H1 (cell line): ENCODE data around the gene DCX. TPM values are rescaled to one million over a fixed set of nuclear protein-coding genes. Genes with fewer than 3 reads are reported as not detected.
A peak's percentile ranks its signal among the peaks of the same experiment; 100 is the strongest.

Experiments used
- CTCF ChIA-PET: fragments of 300-600 bp; sonication (Branson Sonifier 250); formaldehyde crosslinking; loops from one replicate; lab custom pipeline; 2021; ENCODE audit not compliant: partially characterized antibody; lab: Charles Lee
- POLR2A ChIA-PET: fragments of 300-600 bp; sonication (Branson Sonifier 250); formaldehyde crosslinking; loops from one replicate; lab custom pipeline; 2021; ENCODE audit warnings: inconsistent platforms; ENCODE audit not compliant: partially characterized antibody; lab: Charles Lee
- DNase-seq, 2 experiments: peaks; one replicate each; pipeline versions ENCODE4 v3.0.0 to v3.0.0-alpha.2; 2010 to 2022; ENCODE audit warnings: low spot score in 2 of 2, low read depth in 1 of 2, mixed read lengths in 1 of 2
- FAIRE-seq: peaks from 2 replicates; lab custom pipeline; 2011; peaks lifted over from hg19 to GRCh38; lab: Jason Lieb, UNC
- H2AFZ ChIP-seq: 2 replicates; pipeline ENCODE4 v1.8.1; 2012; ENCODE audit warnings: low read length, inconsistent platforms
- H2AK5ac ChIP-seq: 2 replicates; pipeline ENCODE4 v1.6.1; 2013; ENCODE audit warnings: low read depth, low read length
- H2BK120ac ChIP-seq: replicated peaks from 2 replicates; pipeline ENCODE3; 2013; ENCODE audit warnings: low read depth, low read length, inconsistent platforms
- H2BK12ac ChIP-seq: 2 replicates; pipeline ENCODE4 v1.6.1; 2013; ENCODE audit warnings: low read depth, low read length
- H2BK15ac ChIP-seq: 2 replicates; pipeline ENCODE4 v1.6.1; 2013; ENCODE audit warnings: low read length
- H2BK20ac ChIP-seq: 2 replicates; pipeline ENCODE4 v1.6.1; 2013; ENCODE audit warnings: low read length
- H2BK5ac ChIP-seq: 2 replicates; pipeline ENCODE4 v1.6.1; 2013; ENCODE audit warnings: low read depth, low read length
- H3K14ac ChIP-seq: 2 replicates; pipeline ENCODE4 v1.6.1; 2013; ENCODE audit warnings: inconsistent platforms; ENCODE audit not compliant: insufficient read length
- H3K18ac ChIP-seq: 2 replicates; pipeline ENCODE4 v1.6.1; 2013; ENCODE audit warnings: low read length; ENCODE audit errors: extremely low read depth
- H3K23ac ChIP-seq: 2 replicates; pipeline ENCODE4 v1.6.1; 2013; ENCODE audit warnings: inconsistent platforms; ENCODE audit not compliant: insufficient read length
- H3K23me2 ChIP-seq: 2 replicates; pipeline ENCODE4 v1.6.1; 2013; ENCODE audit warnings: low read depth, low read length
- H3K27ac ChIP-seq: 2 replicates; pipeline ENCODE4 v1.6.1; 2011; ENCODE audit warnings: low read depth, low read length, inconsistent platforms
- H3K27me3 ChIP-seq, 4 experiments: replicated peaks in 1 of 4; 1 replicate in 1 of 4; 2 replicates in 3 of 4; pipeline versions ENCODE4 v1.6.1 to v1.8.1; 2011 to 2013; ENCODE audit warnings: low read length in 3 of 4, mild to moderate bottlenecking in 3 of 4, inconsistent platforms in 2 of 4, mixed read lengths in 2 of 4, moderate library complexity in 1 of 4; ENCODE audit not compliant: control insufficient read depth in 3 of 4, insufficient read depth in 3 of 4; ENCODE audit errors: extremely low read depth in 1 of 4
- H3K36me3 ChIP-seq, 4 experiments: 2 replicates each; pipeline versions ENCODE4 v1.6.1 to v1.8.1; 2011 to 2013; ENCODE audit warnings: mild to moderate bottlenecking in 4 of 4, low read length in 3 of 4, moderate library complexity in 2 of 4, control low read depth in 1 of 4, inconsistent platforms in 1 of 4; ENCODE audit not compliant: insufficient read depth in 4 of 4, control insufficient read depth in 2 of 4
- H3K4ac ChIP-seq: replicated peaks from 2 replicates; pipeline ENCODE3; 2013; ENCODE audit warnings: low read length, low read depth, mixed read lengths, inconsistent platforms; ENCODE audit not compliant: insufficient read length
- H3K4me1 ChIP-seq, 4 experiments: replicated peaks in 1 of 4; 1 replicate in 1 of 4; 2 replicates in 3 of 4; pipeline versions ENCODE4 v1.6.1 to v1.8.1; 2011 to 2013; ENCODE audit warnings: low read length in 3 of 4, inconsistent platforms in 2 of 4, mixed read lengths in 1 of 4; ENCODE audit not compliant: insufficient read depth in 4 of 4, control insufficient read depth in 3 of 4
- H3K4me2 ChIP-seq, 2 experiments: 2 replicates each; pipeline versions ENCODE4 v1.6.1 to v1.8.1; 2011 to 2013; ENCODE audit warnings: low read depth in 2 of 2, low read length in 2 of 2, control low read depth in 1 of 2, inconsistent platforms in 1 of 2, mild to moderate bottlenecking in 1 of 2; ENCODE audit not compliant: insufficient read depth in 1 of 2
- H3K4me3 ChIP-seq, 4 experiments: fragments of 200-600, 300-600 bp in 1 of 4; sonication (generic), shearing (Covaris generic), sonication (Bioruptor Twin) in 1 of 4; 2 replicates each; pipeline versions ENCODE4 v1.5.1 to v1.8.1; 2011 to 2016; ENCODE audit warnings: low read length in 4 of 4, low read depth in 3 of 4, control low read depth in 2 of 4, inconsistent platforms in 2 of 4, mild to moderate bottlenecking in 2 of 4, mixed read lengths in 1 of 4, moderate library complexity in 1 of 4; ENCODE audit not compliant: insufficient read depth in 2 of 4; ENCODE audit errors: extremely low read depth in 1 of 4
- H3K56ac ChIP-seq: replicated peaks from 2 replicates; pipeline ENCODE3; 2013; ENCODE audit warnings: low read depth, mild to moderate bottlenecking, mixed read lengths, low read length, inconsistent platforms; ENCODE audit not compliant: insufficient read length
- H3K79me1 ChIP-seq: 2 replicates; pipeline ENCODE4 v1.6.1; 2013; ENCODE audit warnings: low read depth, low read length, control low read depth
- H3K79me2 ChIP-seq, 2 experiments: 2 replicates each; pipeline versions ENCODE4 v1.6.1 to v1.8.1; 2012 to 2013; ENCODE audit warnings: low read length in 2 of 2, mild to moderate bottlenecking in 2 of 2, inconsistent platforms in 1 of 2; ENCODE audit not compliant: insufficient read depth in 2 of 2, control insufficient read depth in 1 of 2
- H3K9ac ChIP-seq, 4 experiments: replicated peaks in 1 of 4; 1 replicate in 1 of 4; 2 replicates in 3 of 4; pipeline versions ENCODE4 v1.6.1 to v1.8.1; 2011 to 2013; ENCODE audit warnings: low read depth in 3 of 4, low read length in 3 of 4, control low read depth in 2 of 4, mild to moderate bottlenecking in 2 of 4, moderate library complexity in 2 of 4, inconsistent platforms in 1 of 4; ENCODE audit errors: extremely low read depth in 1 of 4
- H3K9me3 ChIP-seq, 2 experiments: 2 replicates each; pipeline versions ENCODE4 v1.6.1 to v1.8.1; 2012 to 2013; ENCODE audit warnings: mild to moderate bottlenecking in 2 of 2, moderate library complexity in 2 of 2, control low read depth in 1 of 2, inconsistent platforms in 1 of 2, low read depth in 1 of 2, low read length in 1 of 2, mixed read lengths in 1 of 2; ENCODE audit not compliant: insufficient read depth in 2 of 2
- H4K20me1 ChIP-seq, 2 experiments: replicated peaks in 1 of 2; 2 replicates each; pipeline versions ENCODE3 to v1.8.1; 2011 to 2013; ENCODE audit warnings: inconsistent platforms in 2 of 2, low read length in 2 of 2, mild to moderate bottlenecking in 1 of 2; ENCODE audit not compliant: insufficient read depth in 2 of 2, control insufficient read depth in 1 of 2
- H4K5ac ChIP-seq: 2 replicates; pipeline ENCODE4 v1.6.1; 2013; ENCODE audit warnings: low read length, low read depth, mixed read lengths, inconsistent platforms; ENCODE audit not compliant: insufficient read length
- H4K8ac ChIP-seq: 2 replicates; pipeline ENCODE4 v1.8.0; 2013; ENCODE audit warnings: mild to moderate bottlenecking, moderate library complexity, low read length, inconsistent platforms; ENCODE audit not compliant: insufficient read depth; ENCODE audit errors: extremely low read depth
- H4K91ac ChIP-seq: replicated peaks from 2 replicates; pipeline ENCODE3; 2013; ENCODE audit warnings: low read length, mixed read lengths, inconsistent platforms; ENCODE audit not compliant: insufficient read length
- EZH2 ChIP-seq: fragments of 200-600 bp; sonication (generic); IDR thresholded peaks from 2 replicates; pipeline ENCODE4 v1.7.1; 2012; ENCODE audit warnings: low read depth, mild to moderate bottlenecking, moderate library complexity, low read length, inconsistent platforms; ENCODE audit not compliant: severe bottlenecking
- FOSL1 ChIP-seq: IDR thresholded peaks from 2 replicates; pipeline ENCODE4 v1.6.1; 2011; ENCODE audit warnings: mild to moderate bottlenecking, low read depth, low read length, moderate library complexity; ENCODE audit not compliant: insufficient read depth
- HDAC6 ChIP-seq: IDR thresholded peaks from one replicate; pipeline ENCODE4 v1.7.1; 2012; ENCODE audit warnings: low read depth, mild to moderate bottlenecking, inconsistent platforms, low read length, moderate library complexity
- JUN ChIP-seq: IDR thresholded peaks from 2 replicates; pipeline ENCODE4 v1.6.1; 2011; ENCODE audit warnings: low read depth, mild to moderate bottlenecking, improper control_type of control experiment, low read length
- POU5F1 ChIP-seq: IDR thresholded peaks from 2 replicates; pipeline ENCODE4 v1.6.1; 2011; ENCODE audit warnings: low read depth, mild to moderate bottlenecking, low read length, moderate library complexity
- SIX5 ChIP-seq: IDR thresholded peaks from 2 replicates; pipeline ENCODE4 v1.6.1; 2011; ENCODE audit warnings: mild to moderate bottlenecking, low read depth, low read length
- SRF ChIP-seq: IDR thresholded peaks from 2 replicates; pipeline ENCODE4 v1.6.1; 2011; ENCODE audit warnings: mild to moderate bottlenecking, low read depth, low read length, moderate library complexity
- WGBS, 2 experiments: shearing (Covaris generic) in 1 of 2; methylation state at CpG; one replicate each; pipeline versions ENCODE4 v1.1.6 to v1.1.7; 2013 to 2015; ENCODE audit warnings: low lambda C conversion rate in 2 of 2, mixed read lengths in 2 of 2, inconsistent platforms in 1 of 2, low coverage in 1 of 2, missing lambda C conversion rate in 1 of 2; ENCODE audit not compliant: insufficient replicate concordance in 2 of 2, insufficient coverage in 1 of 2, insufficient read length in 1 of 2; ENCODE audit errors: extremely low coverage in 1 of 2, missing lambda C conversion rate in 1 of 2; 5-methylcytosine and 5-hydroxymethylcytosine counted together
- polyA plus RNA-seq, 7 experiments: library from polyadenylated mRNA; depleted of rRNA in 3 of 7; stranded (reverse) in 5 of 7; unstranded in 2 of 7; fragments of >200 nt in 5 of 7; fragments of 200-250 nt in 2 of 7; gene quantifications; 1 replicate in 5 of 7; 2 replicates in 1 of 7; 4 replicates in 1 of 7; pipeline versions ENCODE4 v1.2.1 to v1.2.3, GENCODE V29; 2011 to 2013; ENCODE audit warnings: missing spikeins in 2 of 7, mixed read lengths in 2 of 7
- total RNA-seq: library from RNA; stranded (reverse); fragmentation: NEBNext Ultra II Directional; extraction: Animal tissue kit (Norgen Biotek cat#: 25700); gene quantifications from 2 replicates; pipeline ENCODE4 v1.2.1, GENCODE V29; 2021

Gene DCX
- total and polyA plus RNA-seq, 2 of the 8 experiments (the other 6 are each of a cell fraction or from before 2014, with no cell fraction given), result 1.3 to 3.3 TPM

GRCh38 chrX:111444881-111445280 is 32.9 kb upstream of the DCX start:
- Histone ChIP-seq H3K18ac (no peak overlapping the region), H2AK5ac (no peak overlapping the region), H3K14ac (no peak overlapping the region), H4K20me1 (no peaks in the 10 kb centered on the region), H4K5ac (no peak overlapping the region), H3K27ac (no peak overlapping the region), H3K36me3 (no peaks in the 10 kb centered on the region), H3K56ac (no peak overlapping the region), H2BK20ac (no peak overlapping the region), H3K9ac (no peak overlapping the region), H3K4me1 (no peaks in the 10 kb centered on the region), H4K91ac (no peak overlapping the region), H2BK5ac (no peak overlapping the region), H2BK12ac (no peak overlapping the region), H3K4ac (no peak overlapping the region), H3K79me1 (no peaks in the 10 kb centered on the region), H3K23me2 (no peaks in the 10 kb centered on the region), H2AFZ (no peak overlapping the region), H2BK15ac (no peak overlapping the region), H2BK120ac (no peak overlapping the region), H3K79me2 (no peaks in the 10 kb centered on the region), H3K9me3 (no peaks in the 10 kb centered on the region), H3K23ac (no peak overlapping the region), H3K27me3 (no peaks in the 10 kb centered on the region), H3K4me3 (no peak overlapping the region), H4K8ac (no peak overlapping the region), H3K4me2 (no peak overlapping the region)
- POLR2A ChIA-PET, result interaction anchor here (0.7 to 0.9 kb wide), 2 partner anchors 88 to 236 kb away, joined by 3 to 5 read pairs; partner anchors contain the start of gene ALG13
- FAIRE-seq (peak; percentile 62), DNase-seq (no peak)
- 79% methylated on average over 5 of the region's 6 CpGs; no CpG with 5 or more reads in 1 of the 2 experiments for WGBS, 2 experiments
- CTCF ChIA-PET, result interaction anchor here (0.6 to 2.5 kb wide), 26 partner anchors 10 to 1244 kb away, joined by 3 to 18 read pairs (median 4); no protein-coding TSS in a partner anchor
- TF ChIP-seq SIX5 (no peak), POU5F1 (no peak), EZH2 (no peak), JUN (no peak), FOSL1 (no peak), SRF (peak; percentile 54; the same call in 1 of the 2 replicates), HDAC6 (no peak)
